Stomach (tissue), 4 donors: ENCODE measurements around the gene NCF4.

Source experiments
- POLR2A ChIP-seq, 4 donors: fragments of 450-650 bp; IDR thresholded peaks; one replicate each; pipeline ENCODE4 v1.6.1; 2016; ENCODE audit warnings: antibody characterized with exemption in 4 of 4, control low read depth in 2 of 4, mild to moderate bottlenecking in 1 of 4, moderate library complexity in 1 of 4
- POLR2AphosphoS5 ChIP-seq, 3 donors: sonication (generic); formaldehyde crosslinking; IDR thresholded peaks; one replicate each; pipeline ENCODE4 v1.6.1; 2016; ENCODE audit warnings: antibody characterized with exemption in 3 of 3
- TF ChIP-seq, protein P1 (sequence below), 7 experiments: fragments of 450-650 bp in 4 of 7; fragments of 200-600 bp in 3 of 7; sonication (generic) in 3 of 7; IDR thresholded peaks; one replicate each; pipeline ENCODE4 v1.5.1; 2016 to 2019; ENCODE audit warnings: antibody characterized with exemption in 7 of 7, control low read depth in 2 of 7, mild to moderate bottlenecking in 1 of 7

DNA sequence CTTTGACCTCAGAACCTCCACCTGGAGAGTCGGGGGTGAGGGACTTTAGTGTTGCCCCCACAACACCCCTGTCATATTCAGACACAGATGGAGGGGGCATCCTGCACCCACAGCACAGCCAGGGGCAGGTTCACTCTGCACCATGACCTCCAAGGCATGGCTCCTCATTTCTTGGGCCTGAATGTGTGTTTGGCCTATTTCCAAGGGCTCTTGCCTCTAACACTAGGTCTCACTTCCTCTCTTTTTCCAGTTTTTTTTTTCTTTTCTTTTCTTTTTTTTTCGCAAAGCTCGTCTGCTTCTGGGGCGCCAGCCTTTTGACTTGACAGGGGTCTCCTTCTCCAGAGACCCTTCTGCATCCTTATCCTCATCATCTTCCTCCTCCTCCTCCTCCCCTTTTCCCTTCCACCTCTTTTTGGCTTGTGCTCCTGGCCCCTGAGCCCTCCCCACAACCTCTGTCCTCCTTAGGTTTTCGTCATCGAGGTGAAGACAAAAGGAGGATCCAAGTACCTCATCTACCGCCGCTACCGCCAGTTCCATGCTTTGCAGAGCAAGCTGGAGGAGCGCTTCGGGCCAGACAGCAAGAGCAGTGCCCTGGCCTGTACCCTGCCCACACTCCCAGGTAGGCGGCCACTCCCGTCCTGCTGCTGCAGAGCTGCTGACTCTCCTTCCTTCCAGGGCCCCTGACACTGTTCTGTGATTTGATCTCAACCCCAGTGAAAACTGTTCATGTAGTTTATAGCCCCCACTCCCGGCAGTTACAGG lies 3.8 kb downstream of the NCF4 start:
- TF ChIP-seq POLR2A (IDR thresholded peaks at IDR 0.05) (no peak), POLR2AphosphoS5 (IDR thresholded peaks at IDR 0.05) (no peak)
- TF ChIP-seq, protein P1, sequence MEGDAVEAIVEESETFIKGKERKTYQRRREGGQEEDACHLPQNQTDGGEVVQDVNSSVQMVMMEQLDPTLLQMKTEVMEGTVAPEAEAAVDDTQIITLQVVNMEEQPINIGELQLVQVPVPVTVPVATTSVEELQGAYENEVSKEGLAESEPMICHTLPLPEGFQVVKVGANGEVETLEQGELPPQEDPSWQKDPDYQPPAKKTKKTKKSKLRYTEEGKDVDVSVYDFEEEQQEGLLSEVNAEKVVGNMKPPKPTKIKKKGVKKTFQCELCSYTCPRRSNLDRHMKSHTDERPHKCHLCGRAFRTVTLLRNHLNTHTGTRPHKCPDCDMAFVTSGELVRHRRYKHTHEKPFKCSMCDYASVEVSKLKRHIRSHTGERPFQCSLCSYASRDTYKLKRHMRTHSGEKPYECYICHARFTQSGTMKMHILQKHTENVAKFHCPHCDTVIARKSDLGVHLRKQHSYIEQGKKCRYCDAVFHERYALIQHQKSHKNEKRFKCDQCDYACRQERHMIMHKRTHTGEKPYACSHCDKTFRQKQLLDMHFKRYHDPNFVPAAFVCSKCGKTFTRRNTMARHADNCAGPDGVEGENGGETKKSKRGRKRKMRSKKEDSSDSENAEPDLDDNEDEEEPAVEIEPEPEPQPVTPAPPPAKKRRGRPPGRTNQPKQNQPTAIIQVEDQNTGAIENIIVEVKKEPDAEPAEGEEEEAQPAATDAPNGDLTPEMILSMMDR (IDR thresholded peaks at IDR 0.05), result no peak
